Activated B cell treated with CpG ODN at 0.5 μM for 24 hours (primary cell): ENCODE data around the gene MICAL3. TPM values are rescaled to one million over a fixed set of nuclear protein-coding genes. Genes with fewer than 3 reads are reported as not detected.

Experiments used
- ATAC-seq: fragments of 200-7000 bp; cut with Tn5 transposase; one replicate; pipeline ENCODE4 v1.10.0; 2021; ENCODE audit warnings: low read depth, mild to moderate bottlenecking, moderate library complexity
- CTCF ChIA-PET: fragments of 350-600 bp; sonication (Branson Sonifier 250); formaldehyde crosslinking; loops from one replicate; lab custom pipeline; 2021; ENCODE audit warnings: antibody characterized with exemption; lab: Charles Lee
- POLR2A ChIA-PET: fragments of 350-600 bp; sonication (Branson Sonifier 250); formaldehyde crosslinking; loops from one replicate; lab custom pipeline; 2021; ENCODE audit warnings: antibody characterized with exemption; lab: Charles Lee
- DNase-seq: peaks from one replicate; pipeline ENCODE4 v3.0.0; 2022
- H3K27ac Mint-ChIP-seq: one replicate; pipeline ENCODE4 v1.8.0; 2020; ENCODE audit warnings: mixed read lengths
- H3K27me3 Mint-ChIP-seq: one replicate; pipeline ENCODE4 v1.8.0; 2021; ENCODE audit warnings: mixed read lengths
- H3K36me3 Mint-ChIP-seq: one replicate; pipeline ENCODE4 v1.8.0; 2021; ENCODE audit warnings: low read depth, mixed read lengths
- H3K4me1 Mint-ChIP-seq: one replicate; pipeline ENCODE4 v1.8.0; 2021; ENCODE audit warnings: mixed read lengths
- H3K4me3 Mint-ChIP-seq: one replicate; pipeline ENCODE4 v1.8.0; 2020; ENCODE audit warnings: mild to moderate bottlenecking, mixed read lengths
- H3K9me3 Mint-ChIP-seq: one replicate; pipeline ENCODE4 v1.8.0; 2020; ENCODE audit warnings: mixed read lengths
- CTCF ChIP-seq: fragments of 200-600 bp; IDR thresholded peaks from one replicate; pipeline ENCODE4 v1.8.0; 2022; ENCODE audit warnings: antibody characterized with exemption, mild to moderate bottlenecking
- intact Hi-C: fragments of 100-400 bp; cut with micrococcal nuclease; formaldehyde crosslinking; loops from one replicate; pipeline ENCODE4 v1.15.1; 2024
- total RNA-seq: library from RNA; stranded (reverse); gene quantifications from 2 replicates; pipeline ENCODE4 v1.2.3, GENCODE V29; 2022

MICAL3 gene
- total RNA-seq, 1 donor from 2014 or later, result 257 TPM

- Mint-ChIP-seq H3K36me3 (peaks cover 40% of the 10 kb centered on the region), H3K4me1 (peaks cover 66% of the 10 kb centered on the region), H3K4me3 (no peak overlapping the region), H3K9me3 (no peaks in the 10 kb centered on the region), H3K27ac (no peak overlapping the region), H3K27me3 (no peaks in the 10 kb centered on the region)
- intact Hi-C loops, result no loop called here
- ATAC-seq, result no peak
- DNase-seq, result no peak
- CTCF ChIA-PET, result interaction anchor here (0.6 to 2.6 kb wide), 5 partner anchors 114 to 165 kb away, joined by 3 to 11 read pairs (median 4); partner anchors contain the start of gene MICAL3
- TF ChIP-seq CTCF, result no peak
- POLR2A ChIA-PET, result no interaction called here
Measured at GRCh38 chr22:17910561-17911311, 113.6 kb downstream of the MICAL3 start.

GRCh38 chr22:17907748-17908051, 116.7 kb downstream of the MICAL3 start:
- Mint-ChIP-seq H3K36me3 (peaks cover 61% of the 10 kb centered on the region), H3K9me3 (no peaks in the 10 kb centered on the region), H3K4me3 (no peak overlapping the region), H3K27me3 (no peaks in the 10 kb centered on the region), H3K4me1 (peaks cover 51% of the 10 kb centered on the region), H3K27ac (no peak overlapping the region)
- no peak for TF ChIP-seq CTCF
- no peak for ATAC-seq
- POLR2A ChIA-PET, result no interaction called here
- intact Hi-C loops, result loop anchor here (5.0 kb wide), 1 partner anchor 35 kb away; no protein-coding TSS in a partner anchor
- no peak for DNase-seq
- CTCF ChIA-PET, result no interaction called here

- Mint-ChIP-seq H3K36me3 (peaks cover 64% of the 10 kb centered on the region), H3K4me3 (no peak overlapping the region), H3K27me3 (no peaks in the 10 kb centered on the region), H3K4me1 (peaks cover 47% of the 10 kb centered on the region), H3K9me3 (no peaks in the 10 kb centered on the region), H3K27ac (no peak overlapping the region)
- ATAC-seq (peak; percentile 28), DNase-seq (no peak)
- no peak for TF ChIP-seq CTCF
- ChIA-PET CTCF (no interaction called here), POLR2A (no interaction called here)
- intact Hi-C loops, result loop anchor here (5.0 kb wide), 1 partner anchor 35 kb away; no protein-coding TSS in a partner anchor
Measured at GRCh38 chr22:17906978-17907747, 117.2 kb downstream of the MICAL3 start.

- Mint-ChIP-seq H3K36me3 (peaks cover 74% of the 10 kb centered on the region), H3K9me3 (no peaks in the 10 kb centered on the region), H3K4me1 (peaks cover 30% of the 10 kb centered on the region), H3K4me3 (no peak overlapping the region), H3K27ac (no peak overlapping the region), H3K27me3 (no peaks in the 10 kb centered on the region)
- CTCF ChIA-PET, result interaction anchor here (1.6 to 1.8 kb wide), 2 partner anchors 14 to 171 kb away, joined by 4 to 8 read pairs; no protein-coding TSS in a partner anchor
- intact Hi-C loops, result loop anchor here (5.0 kb wide), 1 partner anchor 37 kb away; no protein-coding TSS in a partner anchor
- POLR2A ChIA-PET, result no interaction called here
- ATAC-seq (no peak), DNase-seq (no peak)
- TF ChIP-seq CTCF, result no peak
Measured at GRCh38 chr22:17905445-17905844, 118.9 kb downstream of the MICAL3 start.
